WERI-Rb-1 (cell line): Measurements from ENCODE around the gene WAPL.
"Not testable (repeated sequence)": the region's sequence is repeated elsewhere in the genome, so short reads cannot be mapped to it uniquely, and the experiment has no call there.

Experiments
- DNase-seq: peaks from one replicate; pipeline ENCODE4 v3.0.0-alpha.2; 2020
- H3K27ac ChIP-seq: fragments of 250-450 bp; sonication (Bioruptor Pico); 2 replicates; pipeline ENCODE4 v1.5.1; 2020; ENCODE audit warnings: mild to moderate bottlenecking, moderate library complexity
- H3K27me3 ChIP-seq: fragments of 250-450 bp; sonication (Bioruptor Pico); 2 replicates; pipeline ENCODE4 v1.5.1; 2021; ENCODE audit warnings: mild to moderate bottlenecking, low read depth, moderate library complexity; ENCODE audit not compliant: insufficient read depth, severe bottlenecking
- H3K36me3 ChIP-seq: fragments of 250-450 bp; sonication (Bioruptor Pico); 2 replicates; pipeline ENCODE4 v1.5.1; 2020; ENCODE audit warnings: mild to moderate bottlenecking, moderate library complexity
- H3K4me3 ChIP-seq: 2 replicates; pipeline ENCODE4 v1.5.1; 2011; ENCODE audit warnings: low read depth, mild to moderate bottlenecking, control low read depth, low read length
- H3K9me3 ChIP-seq: fragments of 250-450 bp; sonication (Bioruptor Pico); 2 replicates; pipeline ENCODE4 v1.5.1; 2021; ENCODE audit warnings: mild to moderate bottlenecking, moderate library complexity; ENCODE audit not compliant: severe bottlenecking
- CTCF ChIP-seq: IDR thresholded peaks from 2 replicates; pipeline ENCODE4 v1.5.1; 2011; ENCODE audit warnings: low read depth, mild to moderate bottlenecking, control low read depth, inconsistent platforms, low read length

Gene WAPL

GRCh38 chr10:86538547-86538946 lies 17.0 kb upstream of the WAPL start:
- Histone ChIP-seq H3K27ac (no peak overlapping the region), H3K36me3 (no peaks in the 10 kb centered on the region), H3K4me3 (no peak overlapping the region), H3K27me3 (no peaks in the 10 kb centered on the region), H3K9me3 (no peaks in the 10 kb centered on the region)
- DNase-seq: no peak
- no peak for TF ChIP-seq CTCF

GRCh38 chr10:86538040-86538439 lies 16.4 kb upstream of the WAPL start:
- not testable (repeated sequence) for H3K9me3 ChIP-seq, H3K4me3 ChIP-seq, H3K36me3 ChIP-seq, H3K27ac ChIP-seq, DNase-seq, H3K27me3 ChIP-seq

GRCh38 chr10:86536294-86536861 lies 14.8 kb upstream of the WAPL start:
- no peak for DNase-seq
- Histone ChIP-seq H3K27ac (no peak overlapping the region), H3K36me3 (no peaks in the 10 kb centered on the region), H3K27me3 (no peaks in the 10 kb centered on the region), H3K9me3 (no peaks in the 10 kb centered on the region), H3K4me3 (no peak overlapping the region)
- no peak for TF ChIP-seq CTCF

GRCh38 chr10:86535132-86535882 lies 13.7 kb upstream of the WAPL start:
- no peak for DNase-seq
- no peaks in the 10 kb centered on the region for H3K27me3 ChIP-seq
- no peak overlapping the region for H3K4me3 ChIP-seq
- no peak for TF ChIP-seq CTCF
- H3K9me3 ChIP-seq: no peaks in the 10 kb centered on the region
- no peaks in the 10 kb centered on the region for H3K36me3 ChIP-seq
- no peak overlapping the region for H3K27ac ChIP-seq

- Histone ChIP-seq H3K4me3 (no peak overlapping the region), H3K36me3 (no peaks in the 10 kb centered on the region), H3K27me3 (no peaks in the 10 kb centered on the region), H3K9me3 (no peaks in the 10 kb centered on the region), H3K27ac (no peak overlapping the region)
- DNase-seq: no peak
- no peak for TF ChIP-seq CTCF
Measured at GRCh38 chr10:86533328-86533727, 11.7 kb upstream of the WAPL start.

- H3K9me3 ChIP-seq, H3K27me3 ChIP-seq, H3K27ac ChIP-seq, DNase-seq, H3K4me3 ChIP-seq, H3K36me3 ChIP-seq: not testable (repeated sequence)
Measured at GRCh38 chr10:86528736-86529135, 7.1 kb upstream of the WAPL start.

GRCh38 chr10:86526606-86527005 lies 5.0 kb upstream of the WAPL start:
- Histone ChIP-seq H3K9me3 (no peaks in the 10 kb centered on the region), H3K27me3 (no peaks in the 10 kb centered on the region), H3K4me3 (no peak overlapping the region), H3K36me3 (no peaks in the 10 kb centered on the region; the same call in 1 of the 2 replicates), H3K27ac (no peak overlapping the region)
- DNase-seq: no peak
- no peak for TF ChIP-seq CTCF

GRCh38 chr10:86525713-86526112 lies 4.1 kb upstream of the WAPL start:
- not testable (repeated sequence) for H3K36me3 ChIP-seq, H3K4me3 ChIP-seq, DNase-seq, H3K27ac ChIP-seq, H3K9me3 ChIP-seq, H3K27me3 ChIP-seq
